Stimulated activated effector memory CD8-positive, alpha-beta T cell treated with anti-CD3 and anti-CD28 coated beads, Interleukin-12 subunit alpha, Interleukin-12 subunit beta, amount 100 ng/mL, for 72 hours (primary cell): ENCODE data around the gene NCBP2.

ENCODE experiments used
- ATAC-seq: fragments of 150-1000 bp; cut with Tn5 transposase; 2 replicates; pipeline ENCODE4 v1.10.0; 2021
- DNase-seq, 2 donors: peaks; one replicate each; pipeline ENCODE4 v3.0.0; 2021 to 2022; ENCODE audit warnings: low spot score in 2 of 2
- H3K27ac Mint-ChIP-seq: one replicate; pipeline ENCODE4 v1.8.0; 2022; ENCODE audit warnings: mild to moderate bottlenecking, mixed read lengths
- H3K36me3 Mint-ChIP-seq: one replicate; pipeline ENCODE4 v1.8.0; 2022; ENCODE audit warnings: mild to moderate bottlenecking, mixed read lengths
- H3K4me1 Mint-ChIP-seq: one replicate; pipeline ENCODE4 v1.8.0; 2022; ENCODE audit warnings: mixed read lengths
- H3K4me3 Mint-ChIP-seq: one replicate; pipeline ENCODE4 v1.8.0; 2022; ENCODE audit warnings: mild to moderate bottlenecking, mixed read lengths
- H3K9me3 Mint-ChIP-seq: one replicate; pipeline ENCODE4 v1.8.0; 2022; ENCODE audit warnings: mixed read lengths

NCBP2 gene

DNA sequence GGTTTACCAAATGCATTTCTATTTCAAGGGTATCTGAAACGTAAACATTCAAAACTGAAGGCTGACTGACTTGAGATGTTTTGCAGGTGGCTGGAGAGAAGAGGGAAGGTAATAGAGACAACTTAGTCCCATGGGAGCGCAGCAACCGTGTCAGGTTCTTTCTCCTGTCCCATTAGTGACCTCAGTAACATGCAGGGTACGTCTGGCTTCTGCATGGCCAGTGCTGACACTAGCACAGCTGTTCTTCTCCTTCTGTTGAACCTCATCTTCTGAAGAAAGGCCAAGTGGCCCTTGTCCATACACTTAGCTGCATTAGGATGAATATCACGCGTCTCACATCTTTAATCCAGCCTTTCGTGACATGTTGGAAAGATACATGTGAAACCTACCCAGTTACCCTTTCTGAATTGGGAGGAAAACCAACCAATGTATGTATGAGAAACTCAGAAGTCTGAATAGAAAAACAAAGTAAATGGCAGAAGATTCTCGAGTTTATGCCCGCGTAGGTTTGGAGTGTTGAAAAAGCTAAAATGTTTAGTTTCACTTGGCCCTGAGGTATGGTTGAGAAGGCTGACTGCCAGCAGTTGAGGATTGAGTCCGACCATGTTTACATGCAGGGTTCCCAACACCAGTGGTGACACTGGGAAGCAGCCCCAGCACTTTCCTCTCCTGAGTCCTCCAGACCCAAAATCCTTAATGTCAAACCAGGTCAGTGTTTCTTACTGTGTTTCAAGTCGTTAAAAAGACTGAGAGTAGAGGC is 10.3 kb downstream of the NCBP2 start:
- H3K4me3 Mint-ChIP-seq = no peak overlapping the region

GRCh38 chr3:196931157-196931556 is 11.2 kb downstream of the NCBP2 start:
- H3K36me3 Mint-ChIP-seq = peaks cover 92% of the 10 kb centered on the region
- H3K27ac Mint-ChIP-seq = no peak overlapping the region
- no peak overlapping the region for H3K4me3 Mint-ChIP-seq
- no peaks in the 10 kb centered on the region for H3K9me3 Mint-ChIP-seq
- ATAC-seq = no peak
- no peak for DNase-seq
- no peaks in the 10 kb centered on the region for H3K4me1 Mint-ChIP-seq

More for the DNA sequence above, 10.3 kb downstream of the NCBP2 start:
- DNase-seq (no peak), ATAC-seq (no peak)
- H3K27ac Mint-ChIP-seq = no peak overlapping the region
- H3K36me3 Mint-ChIP-seq = peaks cover 99% of the 10 kb centered on the region
- H3K4me1 Mint-ChIP-seq = no peaks in the 10 kb centered on the region
- no peaks in the 10 kb centered on the region for H3K9me3 Mint-ChIP-seq

DNA sequence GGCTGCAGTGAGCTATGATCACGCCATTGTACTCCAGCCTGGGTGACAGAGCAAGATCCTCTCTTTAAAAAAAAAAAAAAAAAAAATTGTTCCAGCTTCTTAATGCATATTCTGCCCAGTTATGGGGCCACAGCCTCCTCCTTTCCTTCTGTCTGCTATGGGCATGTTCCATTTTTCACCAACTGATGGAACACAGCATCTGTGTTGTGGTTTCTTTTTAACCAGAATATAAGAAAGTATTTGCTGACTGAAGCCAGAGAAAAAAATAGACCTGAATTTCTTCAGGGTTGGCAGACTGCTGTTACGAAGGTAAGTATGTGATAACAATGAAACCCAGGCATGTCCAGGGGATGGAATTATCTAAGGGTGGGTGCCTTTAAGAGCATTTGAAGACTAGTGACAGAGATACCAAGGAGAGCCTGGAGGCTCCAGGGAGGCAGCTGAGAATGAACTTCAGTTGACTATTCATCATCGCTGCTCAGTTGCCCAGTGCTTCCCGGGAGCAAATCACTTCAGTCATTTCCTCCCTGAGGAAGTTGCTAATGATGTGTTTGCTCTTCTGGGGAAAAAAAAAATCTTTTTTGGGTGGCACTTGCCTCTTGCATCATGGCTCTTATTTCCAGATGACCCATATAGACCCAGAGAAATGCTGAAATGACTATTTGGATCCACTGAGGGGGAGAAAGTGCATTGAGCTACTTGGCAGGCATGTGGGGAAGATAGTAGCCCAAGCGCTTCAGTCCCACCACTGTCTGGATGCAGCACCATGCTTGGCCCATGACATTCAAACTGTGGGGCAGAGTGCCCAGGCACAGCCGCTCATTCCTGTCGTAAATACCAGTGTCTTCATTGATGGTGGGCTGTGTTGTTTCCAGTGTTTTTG is 14.5 kb downstream of the NCBP2 start:
- DNase-seq (no peak), ATAC-seq (no peak)
- Mint-ChIP-seq H3K4me3 (no peak overlapping the region), H3K27ac (peak overlapping the region; percentile 13), H3K9me3 (no peaks in the 10 kb centered on the region), H3K36me3 (peaks cover 78% of the 10 kb centered on the region), H3K4me1 (no peaks in the 10 kb centered on the region)

GRCh38 chr3:196920733-196921132 is 21.6 kb downstream of the NCBP2 start:
- Mint-ChIP-seq H3K4me3 (no peak overlapping the region), H3K27ac (no peak overlapping the region), H3K4me1 (no peaks in the 10 kb centered on the region), H3K36me3 (peaks cover 46% of the 10 kb centered on the region), H3K9me3 (no peaks in the 10 kb centered on the region)
- DNase-seq = no peak
- no peak for ATAC-seq

DNA sequence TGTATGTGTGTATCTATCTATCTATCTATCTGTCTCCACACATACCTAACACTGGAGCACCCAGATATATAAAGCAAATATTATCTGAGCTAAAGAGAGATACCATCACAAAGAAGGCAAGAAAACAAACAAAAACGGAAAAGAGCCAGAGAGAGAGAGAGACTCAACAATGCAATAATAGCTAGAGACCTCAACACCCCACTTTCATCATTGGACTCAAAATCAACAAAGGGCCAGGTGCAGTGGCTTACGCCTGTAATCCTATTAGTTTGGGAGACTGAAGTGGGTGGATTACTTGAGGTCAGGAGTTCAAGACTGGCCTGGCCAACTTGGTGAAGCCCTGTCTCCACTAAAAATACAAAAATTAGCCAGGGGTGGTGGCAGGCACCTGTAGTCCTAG is 23.4 kb downstream of the NCBP2 start:
- Mint-ChIP-seq H3K4me1 (no peaks in the 10 kb centered on the region), H3K4me3 (no peak overlapping the region), H3K27ac (peak overlapping the region; percentile 29), H3K36me3 (peaks cover 46% of the 10 kb centered on the region), H3K9me3 (no peaks in the 10 kb centered on the region)
- ATAC-seq (no peak), DNase-seq (no peak)

GRCh38 chr3:196916995-196917394 is 25.3 kb downstream of the NCBP2 start:
- H3K9me3 Mint-ChIP-seq = no peaks in the 10 kb centered on the region
- H3K4me3 Mint-ChIP-seq = no peak overlapping the region

GRCh38 chr3:196916221-196916620 is 26.1 kb downstream of the NCBP2 start:
- Mint-ChIP-seq H3K9me3 (no peaks in the 10 kb centered on the region), H3K4me3 (no peak overlapping the region), H3K27ac (no peak overlapping the region), H3K36me3 (peaks cover 47% of the 10 kb centered on the region), H3K4me1 (no peaks in the 10 kb centered on the region)
- ATAC-seq (no peak), DNase-seq (no peak)

More at GRCh38 chr3:196916995-196917394, 25.3 kb downstream of the NCBP2 start:
- H3K27ac Mint-ChIP-seq = no peak overlapping the region
- no peaks in the 10 kb centered on the region for H3K4me1 Mint-ChIP-seq
- DNase-seq (no peak), ATAC-seq (no peak)
- H3K36me3 Mint-ChIP-seq = peaks cover 52% of the 10 kb centered on the region

- no peaks in the 10 kb centered on the region for H3K4me1 Mint-ChIP-seq
- ATAC-seq (no peak), DNase-seq (no peak)
- H3K4me3 Mint-ChIP-seq = no peak overlapping the region
- H3K36me3 Mint-ChIP-seq = peaks cover 49% of the 10 kb centered on the region
- H3K9me3 Mint-ChIP-seq = no peaks in the 10 kb centered on the region
- no peak overlapping the region for H3K27ac Mint-ChIP-seq
These were observed 27.0 kb downstream of the NCBP2 start for GRCh38 chr3:196915375-196915774.

GRCh38 chr3:196914866-196915265 is 27.5 kb downstream of the NCBP2 start:
- peaks cover 54% of the 10 kb centered on the region for H3K36me3 Mint-ChIP-seq
- no peak for ATAC-seq

GRCh38 chr3:196903740-196904139 is 38.6 kb downstream of the NCBP2 start:
- Mint-ChIP-seq H3K4me1 (no peaks in the 10 kb centered on the region), H3K27ac (no peak overlapping the region), H3K4me3 (no peak overlapping the region)

More at GRCh38 chr3:196914866-196915265, 27.5 kb downstream of the NCBP2 start:
- no peaks in the 10 kb centered on the region for H3K9me3 Mint-ChIP-seq
- H3K27ac Mint-ChIP-seq = no peak overlapping the region
- H3K4me1 Mint-ChIP-seq = no peaks in the 10 kb centered on the region
- no peak for DNase-seq
- no peak overlapping the region for H3K4me3 Mint-ChIP-seq

GRCh38 chr3:196902296-196902695 is 40.0 kb downstream of the NCBP2 start:
- ATAC-seq (peak; percentile 16), DNase-seq (no peak)
- H3K4me3 Mint-ChIP-seq = no peak overlapping the region
- no peak overlapping the region for H3K27ac Mint-ChIP-seq
- H3K9me3 Mint-ChIP-seq = no peaks in the 10 kb centered on the region
- no peaks in the 10 kb centered on the region for H3K4me1 Mint-ChIP-seq
- peaks cover 84% of the 10 kb centered on the region for H3K36me3 Mint-ChIP-seq

More at GRCh38 chr3:196903740-196904139, 38.6 kb downstream of the NCBP2 start:
- H3K9me3 Mint-ChIP-seq = no peaks in the 10 kb centered on the region
- H3K36me3 Mint-ChIP-seq = peaks cover 98% of the 10 kb centered on the region
- DNase-seq (no peak), ATAC-seq (no peak)

- Mint-ChIP-seq H3K4me1 (no peaks in the 10 kb centered on the region), H3K4me3 (no peak overlapping the region), H3K27ac (no peak overlapping the region), H3K36me3 (peaks cover 79% of the 10 kb centered on the region), H3K9me3 (no peaks in the 10 kb centered on the region)
- DNase-seq = no peak
- peak; percentile 57 for ATAC-seq
These were observed 40.6 kb downstream of the NCBP2 start for GRCh38 chr3:196901768-196902167.

DNA sequence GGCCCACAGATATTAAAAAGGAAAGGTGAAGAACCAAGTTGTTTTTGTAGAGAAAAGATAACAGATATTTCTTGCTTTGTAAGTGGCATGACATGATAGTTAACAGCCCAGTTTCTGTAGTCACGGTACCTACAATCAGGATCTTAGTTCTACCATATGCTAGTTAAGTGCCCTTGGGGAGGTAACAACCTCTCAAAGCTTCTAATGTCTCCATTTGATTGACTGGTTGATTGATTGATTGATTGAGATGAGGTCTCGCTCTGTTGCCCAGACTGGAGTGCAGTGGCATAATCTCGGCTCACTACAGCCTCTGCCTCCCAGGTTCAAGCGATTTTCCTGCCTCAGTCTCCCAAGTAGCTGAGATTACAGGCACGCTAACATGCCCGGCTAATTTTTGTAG is 46.1 kb downstream of the NCBP2 start:
- H3K9me3 Mint-ChIP-seq = no peaks in the 10 kb centered on the region
- no peak for ATAC-seq
- peaks cover 46% of the 10 kb centered on the region for H3K36me3 Mint-ChIP-seq
- DNase-seq = no peak
- no peak overlapping the region for H3K4me3 Mint-ChIP-seq
- H3K4me1 Mint-ChIP-seq = no peaks in the 10 kb centered on the region
- peak overlapping the region; percentile 23 for H3K27ac Mint-ChIP-seq

DNA sequence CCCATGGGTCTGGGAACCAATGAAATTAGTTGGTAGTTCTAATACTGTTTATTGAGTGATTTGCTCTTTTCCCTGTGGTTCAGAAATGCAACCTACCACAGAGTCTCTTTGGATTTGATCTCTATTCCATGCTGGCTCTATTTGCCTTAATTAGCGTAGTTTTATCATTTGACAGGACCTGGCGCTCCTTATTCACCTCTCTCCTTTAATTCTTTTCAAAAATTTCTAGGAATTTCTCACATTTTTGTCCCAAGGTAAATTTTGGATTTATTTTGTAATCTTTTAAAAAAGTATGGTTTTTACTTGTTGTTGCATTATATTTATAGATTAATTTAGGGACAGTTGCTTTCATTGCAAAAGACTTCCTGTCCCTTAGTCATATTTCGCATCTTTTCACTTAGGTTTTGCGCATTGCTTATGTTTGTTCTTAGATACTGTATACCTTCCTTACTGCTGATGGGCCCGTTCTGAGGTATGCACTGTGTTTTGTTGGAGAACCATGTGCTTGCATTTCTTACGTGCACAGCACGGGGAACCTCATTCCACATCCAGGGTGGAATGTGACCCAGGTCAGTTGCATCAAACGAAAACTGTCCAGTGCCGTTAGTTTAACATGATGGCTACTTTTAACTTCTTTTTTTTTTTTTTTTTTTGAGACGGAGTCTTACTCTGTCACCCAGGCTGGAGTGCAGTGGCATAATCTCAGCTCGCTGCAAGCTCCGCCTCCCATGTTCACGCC is 47.6 kb downstream of the NCBP2 start:
- Mint-ChIP-seq H3K36me3 (peaks cover 31% of the 10 kb centered on the region), H3K27ac (no peak overlapping the region), H3K9me3 (no peaks in the 10 kb centered on the region), H3K4me3 (no peak overlapping the region), H3K4me1 (no peaks in the 10 kb centered on the region)
- ATAC-seq (no peak), DNase-seq (no peak)
